ENCODE measurements around the gene STIM1. TPM values are rescaled to one million over a fixed set of nuclear protein-coding genes. Genes with fewer than 3 reads are reported as not detected.
A peak's percentile ranks its signal among the peaks of the same experiment; 100 is the strongest.

STIM1 gene
- total and polyA plus RNA-seq, 7 donors = 52.1 to 147 (median 109) TPM

DNA sequence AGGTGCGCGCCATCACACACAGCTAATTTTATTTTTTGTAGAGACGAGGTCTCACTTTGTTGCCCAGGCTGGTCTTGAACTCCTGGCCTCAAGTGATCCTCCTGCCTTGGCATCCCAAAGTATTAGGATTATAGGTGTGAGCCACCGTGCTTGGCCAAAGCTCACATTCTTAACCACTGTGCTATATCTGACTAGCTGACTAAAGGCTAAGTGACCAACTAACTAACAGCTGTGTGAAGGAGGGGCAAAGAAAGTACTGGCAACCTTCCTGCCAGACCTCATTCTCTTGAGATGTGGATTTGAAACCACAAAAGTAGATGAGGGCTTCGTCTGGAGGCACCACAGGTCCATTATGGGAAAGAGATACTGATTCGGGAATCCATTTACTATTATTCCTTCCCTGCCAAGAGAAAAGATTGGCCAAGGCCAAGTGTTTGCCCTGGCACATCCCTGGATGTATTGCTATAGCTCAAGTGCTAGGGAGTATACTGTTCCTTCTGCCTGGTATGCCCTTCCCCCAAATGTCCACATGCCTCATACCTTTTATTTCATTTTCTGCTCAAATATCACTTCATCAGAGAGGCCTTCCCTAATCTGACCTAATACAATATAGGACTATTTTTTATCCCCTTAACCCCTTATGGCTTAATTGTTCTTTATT lies 186.4 kb downstream of the STIM1 start:
- Histone ChIP-seq H3K36me3 (ENCODE audit: insufficient read depth in 1 of 2, low read depth in 1 of 2) (no peaks in the 10 kb centered on the region), H3K4me1 (peaks cover 53% of the 10 kb centered on the region), H3K4me3 (no peak overlapping the region), H3K27ac (peak overlapping the region; percentile 89), H3K27me3 (ENCODE audit: insufficient read depth in 3 of 3, low read length in 2 of 3) (no peaks in the 10 kb centered on the region), H3K9me3 (no peaks in the 10 kb centered on the region)
- DNase-seq (peak; percentile 26 to 66), ATAC-seq (peak; percentile 79 to 83 (median 81))
- TF ChIP-seq, protein P1, sequence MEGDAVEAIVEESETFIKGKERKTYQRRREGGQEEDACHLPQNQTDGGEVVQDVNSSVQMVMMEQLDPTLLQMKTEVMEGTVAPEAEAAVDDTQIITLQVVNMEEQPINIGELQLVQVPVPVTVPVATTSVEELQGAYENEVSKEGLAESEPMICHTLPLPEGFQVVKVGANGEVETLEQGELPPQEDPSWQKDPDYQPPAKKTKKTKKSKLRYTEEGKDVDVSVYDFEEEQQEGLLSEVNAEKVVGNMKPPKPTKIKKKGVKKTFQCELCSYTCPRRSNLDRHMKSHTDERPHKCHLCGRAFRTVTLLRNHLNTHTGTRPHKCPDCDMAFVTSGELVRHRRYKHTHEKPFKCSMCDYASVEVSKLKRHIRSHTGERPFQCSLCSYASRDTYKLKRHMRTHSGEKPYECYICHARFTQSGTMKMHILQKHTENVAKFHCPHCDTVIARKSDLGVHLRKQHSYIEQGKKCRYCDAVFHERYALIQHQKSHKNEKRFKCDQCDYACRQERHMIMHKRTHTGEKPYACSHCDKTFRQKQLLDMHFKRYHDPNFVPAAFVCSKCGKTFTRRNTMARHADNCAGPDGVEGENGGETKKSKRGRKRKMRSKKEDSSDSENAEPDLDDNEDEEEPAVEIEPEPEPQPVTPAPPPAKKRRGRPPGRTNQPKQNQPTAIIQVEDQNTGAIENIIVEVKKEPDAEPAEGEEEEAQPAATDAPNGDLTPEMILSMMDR (IDR thresholded peaks at IDR 0.05) = no peak
- intact Hi-C loops (cut with DNase I) = loop anchor here (5.0 to 10.0 kb wide), 3 partner anchors 45 to 95 kb away; no protein-coding TSS in a partner anchor
- WGBS, 3 donors = 44 to 65% (median 45%) methylated on average over 6 of the region's 6 CpGs

DNA sequence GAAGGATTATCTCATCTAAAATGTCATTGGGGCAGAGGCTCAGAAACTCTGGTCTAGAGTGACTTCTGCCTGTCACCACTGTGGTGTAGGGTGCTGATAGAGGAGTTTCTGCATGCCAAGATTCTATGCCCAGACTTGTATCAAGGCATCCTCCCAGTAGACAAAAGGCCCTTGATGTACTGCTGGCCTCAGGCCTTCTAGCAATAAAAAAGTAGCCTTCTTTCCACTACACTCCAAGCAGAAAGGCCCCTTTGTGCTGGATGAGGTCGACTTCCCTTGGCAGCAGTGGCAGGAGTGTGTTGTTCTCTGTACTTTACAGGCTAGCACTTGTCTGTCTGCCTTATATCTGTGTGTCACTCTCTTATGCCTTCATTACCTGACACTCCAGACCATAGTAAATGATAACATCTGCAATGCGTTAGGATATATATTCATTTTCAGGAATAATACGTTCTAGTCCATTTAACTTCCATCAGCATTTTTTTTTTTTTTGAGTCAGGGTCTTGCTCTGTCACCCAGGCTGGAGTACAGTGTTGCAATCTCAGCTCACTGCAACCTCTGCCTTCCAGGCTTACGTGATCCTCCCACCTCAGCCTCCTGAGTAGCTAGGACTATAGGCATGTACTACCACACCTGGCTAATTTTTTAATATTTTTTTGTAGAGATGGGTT lies 189.6 kb downstream of the STIM1 start:
- TF ChIP-seq, protein P1 (IDR thresholded peaks at IDR 0.05) = no peak
- H3K27me3 ChIP-seq (ENCODE audit: insufficient read depth in 3 of 3, low read length in 2 of 3) = no peaks in the 10 kb centered on the region
- no peaks in the 10 kb centered on the region for H3K9me3 ChIP-seq
- H3K4me1 ChIP-seq = peaks cover 53% of the 10 kb centered on the region
- intact Hi-C loops (cut with DNase I) = loop anchor here (1.0 to 10.0 kb wide), 4 partner anchors 48 to 190 kb away; partner anchors contain the start of gene STIM1 (in 1 of the 2)
- no peaks in the 10 kb centered on the region for H3K36me3 ChIP-seq (ENCODE audit: insufficient read depth in 1 of 2, low read depth in 1 of 2)
- no peak overlapping the region for H3K4me3 ChIP-seq
- peak overlapping the region; percentile 89 for H3K27ac ChIP-seq
- peak; percentile 24 to 56 (median 40) for ATAC-seq
- no peak for DNase-seq
- WGBS, 3 donors = 39 to 50% (median 40%) methylated on average over 4 of the region's 4 CpGs

DNA sequence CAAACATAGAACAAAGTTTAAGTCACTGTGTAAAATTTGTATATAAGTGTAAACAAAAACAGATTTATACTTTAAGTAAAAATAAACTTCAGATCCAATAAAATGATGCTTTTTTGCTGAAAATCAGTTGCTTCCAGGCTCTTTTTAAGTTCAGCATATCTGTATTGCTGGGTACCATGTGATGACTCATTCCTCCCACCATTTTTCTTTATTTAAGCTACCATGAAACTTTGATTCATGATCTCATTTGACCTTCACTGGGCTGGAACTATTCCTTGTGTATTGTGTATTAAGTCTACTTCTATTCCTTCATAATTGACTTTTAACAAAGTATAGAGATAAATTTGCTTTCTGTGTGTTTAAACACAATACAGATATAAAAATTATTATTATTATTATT lies 192.9 kb downstream of the STIM1 start:
- intact Hi-C loops (cut with DNase I) = loop anchor here in 1 of 2 donors (10.0 kb wide), 1 partner anchor 94 kb away; no protein-coding TSS in a partner anchor
- TF ChIP-seq, protein P1 (IDR thresholded peaks at IDR 0.05) = no peak
- Histone ChIP-seq H3K27me3 (ENCODE audit: insufficient read depth in 3 of 3, low read length in 2 of 3) (no peaks in the 10 kb centered on the region), H3K4me3 (no peak overlapping the region), H3K9me3 (no peaks in the 10 kb centered on the region), H3K4me1 (peaks cover 33% of the 10 kb centered on the region), H3K36me3 (ENCODE audit: insufficient read depth in 1 of 2, low read depth in 1 of 2) (no peaks in the 10 kb centered on the region), H3K27ac (peak overlapping the region; percentile 48)
- DNase-seq = no peak
- ATAC-seq = no peak

- no peak overlapping the region for H3K27ac ChIP-seq
- intact Hi-C loops (cut with DNase I) = loop anchor here in 1 of 2 donors (10.0 kb wide), 1 partner anchor 94 kb away; no protein-coding TSS in a partner anchor
- H3K27me3 ChIP-seq (ENCODE audit: insufficient read depth in 3 of 3, low read length in 2 of 3) = no peaks in the 10 kb centered on the region
- 91 to 95% (median 91%) methylated on average over 4 of the region's 4 CpGs for WGBS, 3 donors
- TF ChIP-seq, protein P1 (IDR thresholded peaks at IDR 0.05) = no peak
- DNase-seq (no peak), ATAC-seq (no peak)
- H3K4me1 ChIP-seq = peaks cover 26% of the 10 kb centered on the region
- no peaks in the 10 kb centered on the region for H3K36me3 ChIP-seq (ENCODE audit: insufficient read depth in 1 of 2, low read depth in 1 of 2)
- H3K4me3 ChIP-seq = no peak overlapping the region
- H3K9me3 ChIP-seq = no peaks in the 10 kb centered on the region
These were observed 193.5 kb downstream of the STIM1 start for GRCh38 chr11:4049006-4049405.

Measured in psoas muscle (tissue), 8 donors.